Cardiac muscle cell (in vitro differentiated cells and primary cell): ENCODE results near the gene LRMDA. TPM values are rescaled to one million over a fixed set of nuclear protein-coding genes. Genes with fewer than 3 reads are reported as not detected.
A peak's percentile ranks its signal among the peaks of the same experiment; 100 is the strongest.

ENCODE experiments used
- DNase-seq, 2 donors: peaks; one replicate each; pipeline versions ENCODE4 v3.0.0 to v3.0.0-alpha.2; 2010 to 2017; ENCODE audit warnings: low read depth in 1 of 2, low spot score in 1 of 2
- H3K27ac ChIP-seq: fragments of 200-600 bp; sonication (generic); 2 replicates; pipeline ENCODE4 v1.5.1; 2016
- H3K27me3 ChIP-seq: fragments of 200-600 bp; sonication (generic); 2 replicates; pipeline ENCODE4 v1.6.0; 2016; ENCODE audit warnings: control low read depth
- H3K36me3 ChIP-seq: fragments of 200-600 bp; sonication (generic); 2 replicates; pipeline ENCODE4 v1.5.1; 2016; ENCODE audit warnings: control low read depth
- H3K4me1 ChIP-seq: fragments of 200-600 bp; sonication (generic); 2 replicates; pipeline ENCODE4 v1.8.1; 2017; ENCODE audit warnings: low read depth, mild to moderate bottlenecking, mixed run types
- H3K4me3 ChIP-seq: fragments of 200-600 bp; sonication (generic); 2 replicates; pipeline ENCODE4 v1.5.1; 2016; ENCODE audit warnings: mild to moderate bottlenecking
- H3K9me3 ChIP-seq: fragments of 200-600 bp; sonication (generic); 2 replicates; pipeline ENCODE4 v1.5.1; 2017; ENCODE audit warnings: low read depth, mild to moderate bottlenecking, control low read depth
- polyA plus RNA-seq: library from polyadenylated mRNA; unstranded; fragments of >200 nt; fragmentation: Nextera tagmentation; extraction: Ambion mirVana; gene quantifications from 2 replicates; pipeline ENCODE4 v1.2.1, GENCODE V29; 2016
- total RNA-seq: library from RNA; depleted of rRNA; stranded (reverse); fragments of >200 nt; gene quantifications from 2 replicates; pipeline ENCODE4 v1.2.3, GENCODE V29; 2016
- TF ChIP-seq, protein P1 (sequence below): IDR thresholded peaks from 2 replicates; pipeline ENCODE4 v1.5.1; 2012; ENCODE audit warnings: low read depth, mild to moderate bottlenecking, low read length

Gene LRMDA
- total and polyA plus RNA-seq, 2 experiments from 2014 or later: 6.2 to 11.7 TPM

DNA sequence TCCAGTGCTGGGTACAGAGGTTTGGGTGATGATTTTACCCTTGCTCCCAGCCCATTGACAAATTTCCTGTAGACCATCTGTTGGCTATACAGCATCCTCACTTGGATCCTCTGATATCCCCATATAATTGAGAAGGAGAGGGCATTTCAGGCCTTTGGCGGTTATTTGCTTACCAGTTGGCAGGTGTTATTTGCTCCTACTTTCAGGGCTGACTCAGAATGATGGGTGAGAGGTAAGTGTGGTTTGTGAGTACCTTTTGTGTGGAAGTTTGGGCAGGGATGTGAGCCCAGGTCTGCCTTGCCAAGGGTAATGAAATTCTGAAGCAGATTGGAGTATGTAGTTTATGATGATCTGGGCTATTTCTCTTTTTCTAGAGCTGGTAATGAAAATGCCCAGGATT lies 93.6 kb downstream of the LRMDA start:
- no peak overlapping the region for H3K4me3 ChIP-seq
- DNase-seq: no peak
- TF ChIP-seq, protein P1, sequence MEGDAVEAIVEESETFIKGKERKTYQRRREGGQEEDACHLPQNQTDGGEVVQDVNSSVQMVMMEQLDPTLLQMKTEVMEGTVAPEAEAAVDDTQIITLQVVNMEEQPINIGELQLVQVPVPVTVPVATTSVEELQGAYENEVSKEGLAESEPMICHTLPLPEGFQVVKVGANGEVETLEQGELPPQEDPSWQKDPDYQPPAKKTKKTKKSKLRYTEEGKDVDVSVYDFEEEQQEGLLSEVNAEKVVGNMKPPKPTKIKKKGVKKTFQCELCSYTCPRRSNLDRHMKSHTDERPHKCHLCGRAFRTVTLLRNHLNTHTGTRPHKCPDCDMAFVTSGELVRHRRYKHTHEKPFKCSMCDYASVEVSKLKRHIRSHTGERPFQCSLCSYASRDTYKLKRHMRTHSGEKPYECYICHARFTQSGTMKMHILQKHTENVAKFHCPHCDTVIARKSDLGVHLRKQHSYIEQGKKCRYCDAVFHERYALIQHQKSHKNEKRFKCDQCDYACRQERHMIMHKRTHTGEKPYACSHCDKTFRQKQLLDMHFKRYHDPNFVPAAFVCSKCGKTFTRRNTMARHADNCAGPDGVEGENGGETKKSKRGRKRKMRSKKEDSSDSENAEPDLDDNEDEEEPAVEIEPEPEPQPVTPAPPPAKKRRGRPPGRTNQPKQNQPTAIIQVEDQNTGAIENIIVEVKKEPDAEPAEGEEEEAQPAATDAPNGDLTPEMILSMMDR: no peak
- H3K36me3 ChIP-seq: no peaks in the 10 kb centered on the region
- H3K27me3 ChIP-seq: no peaks in the 10 kb centered on the region
- no peaks in the 10 kb centered on the region for H3K4me1 ChIP-seq
- no peaks in the 10 kb centered on the region for H3K9me3 ChIP-seq
- H3K27ac ChIP-seq: no peak overlapping the region

DNA sequence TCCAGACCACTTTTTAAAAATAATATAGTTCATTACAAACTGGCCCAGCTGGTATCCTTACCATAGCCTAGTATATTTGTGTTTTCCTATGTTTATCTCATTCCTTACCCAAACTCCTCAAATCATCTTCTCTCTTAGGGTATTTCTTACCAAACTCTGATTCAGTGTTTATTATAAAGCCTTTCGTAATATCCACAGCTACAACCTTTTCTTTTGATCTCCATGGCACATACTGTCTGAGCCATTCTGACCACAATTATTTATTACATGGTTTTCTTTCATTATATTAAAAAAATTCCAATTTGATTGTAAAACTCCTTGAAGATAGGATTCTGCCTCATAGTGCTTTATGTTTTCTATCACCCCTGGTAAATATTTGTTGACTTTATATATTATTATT lies 94.2 kb downstream of the LRMDA start:
- Histone ChIP-seq H3K27ac (no peak overlapping the region), H3K27me3 (no peaks in the 10 kb centered on the region), H3K4me1 (no peaks in the 10 kb centered on the region), H3K9me3 (no peaks in the 10 kb centered on the region), H3K36me3 (no peaks in the 10 kb centered on the region), H3K4me3 (no peak overlapping the region)
- TF ChIP-seq, protein P1: no peak
- no peak for DNase-seq

DNA sequence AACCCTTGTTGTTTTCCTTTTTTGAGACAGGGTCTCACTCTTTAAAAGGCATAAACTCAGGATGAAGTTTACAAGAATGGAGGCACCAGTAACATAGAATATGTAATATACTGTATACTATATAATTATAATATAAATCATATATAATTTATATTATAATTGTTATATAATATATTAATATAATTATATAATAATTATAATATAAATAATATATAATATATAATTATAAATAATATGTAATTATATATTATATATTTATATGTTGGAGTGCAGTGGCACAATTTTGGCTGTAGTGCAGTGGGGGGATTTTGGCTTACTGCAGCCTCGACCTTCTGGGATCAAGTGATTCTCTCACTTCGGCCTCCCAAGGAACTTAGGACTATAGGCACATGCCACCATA lies 96.1 kb downstream of the LRMDA start:
- no peaks in the 10 kb centered on the region for H3K36me3 ChIP-seq
- TF ChIP-seq, protein P1: no peak
- H3K9me3 ChIP-seq: no peaks in the 10 kb centered on the region
- H3K27me3 ChIP-seq: no peaks in the 10 kb centered on the region
- no peak overlapping the region for H3K4me3 ChIP-seq
- no peak for DNase-seq
- H3K27ac ChIP-seq: no peak overlapping the region
- H3K4me1 ChIP-seq: no peaks in the 10 kb centered on the region

DNA sequence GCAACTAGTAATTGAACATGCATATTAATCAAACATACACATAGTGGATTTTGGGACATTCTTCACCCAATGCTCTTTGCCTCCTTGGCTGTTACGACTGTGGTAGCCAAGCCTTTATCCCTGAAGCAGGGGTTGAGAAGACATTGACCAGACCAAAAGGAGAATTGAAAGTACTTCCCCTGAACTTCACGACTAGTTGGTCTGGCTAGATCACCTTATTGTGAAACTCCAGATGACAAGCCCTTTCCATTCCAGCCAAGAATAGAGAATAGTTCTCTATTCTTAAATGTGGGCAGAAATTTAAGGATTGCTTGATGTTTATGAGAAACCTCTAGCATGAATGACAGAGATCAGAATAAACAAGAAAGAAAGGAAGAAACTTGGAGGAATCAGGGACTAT lies 97.0 kb downstream of the LRMDA start:
- TF ChIP-seq, protein P1: no peak
- no peaks in the 10 kb centered on the region for H3K4me1 ChIP-seq
- H3K27ac ChIP-seq: no peak overlapping the region
- no peak for DNase-seq
- no peaks in the 10 kb centered on the region for H3K27me3 ChIP-seq
- H3K36me3 ChIP-seq: no peaks in the 10 kb centered on the region
- no peak overlapping the region for H3K4me3 ChIP-seq
- H3K9me3 ChIP-seq: no peaks in the 10 kb centered on the region

DNA sequence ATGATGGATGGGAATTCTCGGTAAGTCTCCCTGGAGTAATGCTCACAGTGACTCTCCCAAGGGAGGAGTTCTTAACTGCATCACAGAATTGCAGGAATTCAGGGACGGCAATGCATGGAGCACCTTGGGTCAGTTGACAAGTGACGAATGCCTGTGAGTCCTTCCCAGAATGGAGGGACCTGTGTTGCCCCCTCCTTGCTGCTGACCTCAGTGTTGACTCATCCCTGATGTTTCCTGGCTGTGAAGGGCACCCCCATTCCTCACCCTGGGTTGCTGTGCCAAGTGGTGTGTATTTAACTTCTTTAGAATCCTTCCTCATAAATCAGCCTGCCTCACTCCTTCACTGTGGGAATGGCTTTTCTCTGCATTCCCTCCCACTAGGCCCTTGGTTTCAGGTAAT lies 98.9 kb downstream of the LRMDA start:
- Histone ChIP-seq H3K36me3 (no peaks in the 10 kb centered on the region), H3K9me3 (no peaks in the 10 kb centered on the region), H3K4me1 (no peaks in the 10 kb centered on the region), H3K27me3 (no peaks in the 10 kb centered on the region), H3K27ac (no peak overlapping the region), H3K4me3 (no peak overlapping the region)
- TF ChIP-seq, protein P1: no peak
- no peak for DNase-seq

DNA sequence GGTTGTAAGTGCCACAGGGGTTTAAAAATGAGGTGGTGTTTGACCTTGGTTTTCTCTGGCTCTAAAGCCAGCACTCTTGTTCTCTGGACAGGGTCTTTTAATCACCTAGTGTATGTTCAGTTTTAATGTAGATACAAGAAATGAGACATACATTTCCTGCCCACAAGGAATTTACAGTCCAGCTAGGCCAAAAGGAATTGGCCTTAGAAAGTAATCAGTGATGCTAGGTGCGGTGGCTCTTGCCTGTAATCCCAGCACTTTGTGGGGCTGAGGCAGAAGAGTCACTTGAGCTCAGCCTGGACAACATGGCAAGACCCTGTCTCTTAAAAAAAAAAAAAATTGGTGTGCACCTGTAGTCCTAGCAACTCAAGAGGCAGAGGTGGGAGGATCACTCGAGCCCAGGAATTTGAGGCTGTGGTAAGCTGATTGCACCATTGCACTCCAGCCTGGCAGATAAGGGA lies 100.2 kb downstream of the LRMDA start:
- Histone ChIP-seq H3K4me3 (no peak overlapping the region), H3K27ac (no peak overlapping the region), H3K36me3 (no peaks in the 10 kb centered on the region), H3K27me3 (no peaks in the 10 kb centered on the region), H3K4me1 (no peaks in the 10 kb centered on the region), H3K9me3 (no peaks in the 10 kb centered on the region)
- DNase-seq: peak in 1 of 2 donors; percentile 34
- TF ChIP-seq, protein P1: no peak
